ENCODE results near the gene CORO6. TPM values are rescaled to one million over a fixed set of nuclear protein-coding genes. Genes with fewer than 3 reads are reported as not detected.

CORO6 gene
- total and polyA plus RNA-seq, 2 of the 4 experiments (the other 2 are of a cell fraction): 3.4 to 7.6 TPM

GRCh38 chr17:29603109-29603674 lies 19.5 kb downstream of the CORO6 start:
- Histone ChIP-seq H4K20me1 (ENCODE audit: insufficient read depth, low read length) (no peaks in the 10 kb centered on the region), H3K9ac (ENCODE audit: low read depth, low read length) (no peak overlapping the region), H4K5ac (ENCODE audit: low read depth, low read length) (no peak overlapping the region), H3K9me1 (ENCODE audit: insufficient read depth, low read length) (no peaks in the 10 kb centered on the region), H2AFZ (replicated peaks; ENCODE audit: low read length, poor library complexity) (no peak overlapping the region), H2AK9ac (replicated peaks; ENCODE audit: low read depth, low read length, poor library complexity) (no peak overlapping the region), H3K18ac (ENCODE audit: low read depth, low read length) (no peak overlapping the region), H2AK5ac (ENCODE audit: low read depth, low read length) (no peak overlapping the region), H2BK5ac (ENCODE audit: low read depth, low read length, poor library complexity, severe bottlenecking) (no peak overlapping the region), H3K56ac (ENCODE audit: extremely low read depth, insufficient read depth, low read length) (no peak overlapping the region), H3K14ac (replicated peaks; ENCODE audit: low read depth, low read length) (no peak overlapping the region), H2BK15ac (ENCODE audit: low read depth, low read length) (no peak overlapping the region), H3K27me3 (ENCODE audit: control insufficient read depth, insufficient read depth, low read length) (no peaks in the 10 kb centered on the region; the same call in 1 of the 2 replicates), H3K9me3 (ENCODE audit: control insufficient read depth, insufficient read depth, low read length) (no peaks in the 10 kb centered on the region), H3K4me3 (ENCODE audit: insufficient read depth, low read depth, low read length) (no peak overlapping the region), H3K36me3 (ENCODE audit: control insufficient read depth, insufficient read depth, low read length) (no peaks in the 10 kb centered on the region), H3K27ac (ENCODE audit: insufficient read depth, low read length) (no peak overlapping the region), H2BK120ac (ENCODE audit: low read depth, low read length) (no peak overlapping the region), H3K23ac (ENCODE audit: low read depth, low read length) (no peak overlapping the region), H2BK20ac (ENCODE audit: low read depth, low read length) (no peak overlapping the region), H3K4ac (ENCODE audit: low read depth, low read length) (no peak overlapping the region), H3K79me1 (ENCODE audit: low read depth in 1 of 2, low read length in 2 of 2) (peaks cover 0 to 2% of the 10 kb centered on the region in 2 experiments; a peak in 1 of 4 replicates), H3K4me1 (ENCODE audit: control insufficient read depth, insufficient read depth, low read length) (no peaks in the 10 kb centered on the region), H3K4me2 (ENCODE audit: low read depth, low read length) (no peak overlapping the region), H4K8ac (ENCODE audit: low read depth in 2 of 2, low read length in 2 of 2) (no peak overlapping the region), H4K91ac (ENCODE audit: insufficient read depth, low read depth, low read length) (no peak overlapping the region)
- in situ Hi-C loops (cut with MboI; ENCODE audit: low sequenced_read_pairs) (no loop called here), dilution Hi-C loops (cut with HindIII; ENCODE audit: low sequenced_read_pairs, unreplicated experiment) (no loop called here), intact Hi-C loops (cut with micrococcal nuclease) (no loop called here)
- ChIA-PET CTCF (no interaction called here), POLR2A (ENCODE audit: unreplicated experiment) (no interaction called here)
- DNase-seq (no peak), ATAC-seq (ENCODE audit: low read depth) (no peak)
- no peak for TF ChIP-seq CHD1 (IDR thresholded peaks at IDR 0.05; ENCODE audit: low read depth, low read length)
- no peak for TF ChIP-seq MXI1 (IDR thresholded peaks at IDR 0.05; ENCODE audit: borderline replicate concordance, low read depth, low read length)
- TF ChIP-seq RFX5 (IDR thresholded peaks at IDR 0.05; ENCODE audit: low read depth, low read length): no peak
- TF ChIP-seq CTCF (conservative IDR thresholded peaks at IDR 0.05; ENCODE audit: low read depth, low read length): no peak
- TF ChIP-seq RAD21 (IDR thresholded peaks at IDR 0.05; ENCODE audit: low read length): no peak
- TF ChIP-seq SMC3 (IDR thresholded peaks at IDR 0.05; ENCODE audit: low read depth, low read length): no peak
- TF ChIP-seq FOS (IDR thresholded peaks at IDR 0.05; ENCODE audit: low read depth, low read length): no peak
- no peak for TF ChIP-seq CEBPB (IDR thresholded peaks at IDR 0.05; ENCODE audit: low read depth, low read length)
- TF ChIP-seq ELK1 (IDR thresholded peaks at IDR 0.05; ENCODE audit: borderline replicate concordance, low read depth, low read length): no peak
- WGBS, 2 experiments (ENCODE audit: extremely low coverage in 2 of 2, insufficient read length in 1 of 2): 92% methylated on average over 2 of the region's 6 CpGs; no CpG with 5 or more reads in 1 of the 2 experiments
- BruUV-seq (replicated peaks): no TSS peak
